CD14-positive monocyte (primary cell): ENCODE results near the gene PPP2R1B. TPM values are rescaled to one million over a fixed set of nuclear protein-coding genes. Genes with fewer than 3 reads are reported as not detected.

Experiments used
- DNase-seq, 3 donors: peaks; one replicate each; pipeline ENCODE4 v3.0.0-alpha.2; 2011 to 2022
- H2AFZ ChIP-seq: 2 replicates; pipeline ENCODE4 v1.6.0; 2012; ENCODE audit warnings: mild to moderate bottlenecking, low read depth, low read length, inconsistent platforms; ENCODE audit not compliant: insufficient read depth, poor library complexity, severe bottlenecking
- H3K27ac ChIP-seq, 2 donors: 1 replicate in 1 of 2; 2 replicates in 1 of 2; pipeline ENCODE4 v1.5.1; 2012 to 2013; ENCODE audit warnings: low read length in 2 of 2, control low read depth in 1 of 2, inconsistent platforms in 1 of 2, low read depth in 1 of 2, mild to moderate bottlenecking in 1 of 2
- H3K27me3 ChIP-seq, 2 donors: one replicate each; pipeline versions ENCODE4 v1.6.0 to v1.6.1; 2011 to 2013; ENCODE audit warnings: low read length in 2 of 2; ENCODE audit not compliant: control insufficient read depth in 2 of 2, insufficient read depth in 2 of 2
- H3K36me3 ChIP-seq, 2 donors: replicated peaks in 1 of 2; 1 replicate in 1 of 2; 2 replicates in 1 of 2; pipeline versions ENCODE4 v1.5.1 to v1.6.1; 2012 to 2013; ENCODE audit warnings: low read length in 2 of 2, control low read depth in 1 of 2, inconsistent platforms in 1 of 2, mild to moderate bottlenecking in 1 of 2; ENCODE audit not compliant: insufficient read depth in 2 of 2, control insufficient read depth in 1 of 2
- H3K4me1 ChIP-seq, 2 donors: 1 replicate in 1 of 2; 2 replicates in 1 of 2; pipeline versions ENCODE4 v1.5.1 to v1.6.1; 2012 to 2013; ENCODE audit warnings: low read length in 2 of 2, control low read depth in 1 of 2, inconsistent platforms in 1 of 2, mild to moderate bottlenecking in 1 of 2, moderate library complexity in 1 of 2; ENCODE audit not compliant: insufficient read depth in 2 of 2, control insufficient read depth in 1 of 2
- H3K4me2 ChIP-seq: replicated peaks from 2 replicates; pipeline ENCODE3; 2012; ENCODE audit warnings: low read length, moderate library complexity, mild to moderate bottlenecking; ENCODE audit not compliant: poor library complexity, severe bottlenecking; ENCODE audit errors: extremely low read depth
- H3K4me3 ChIP-seq, 3 experiments: fragments of 200-600 bp in 1 of 3; sonication (generic) in 1 of 3; replicated peaks in 1 of 3; 1 replicate in 2 of 3; 2 replicates in 1 of 3; pipeline ENCODE4 v1.5.1; 2011 to 2013; ENCODE audit warnings: low read length in 3 of 3, mild to moderate bottlenecking in 3 of 3, control low read depth in 2 of 3, low read depth in 2 of 3, inconsistent platforms in 1 of 3, moderate library complexity in 1 of 3
- H3K79me2 ChIP-seq: 2 replicates; pipeline ENCODE4 v1.6.0; 2012; ENCODE audit warnings: mild to moderate bottlenecking, control low read depth, inconsistent platforms, low read length, moderate library complexity; ENCODE audit not compliant: insufficient read depth
- H3K9ac ChIP-seq: 2 replicates; pipeline ENCODE4 v1.6.0; 2017; ENCODE audit warnings: low read length, mild to moderate bottlenecking; ENCODE audit not compliant: insufficient read depth, poor library complexity, severe bottlenecking
- H3K9me3 ChIP-seq, 2 donors: replicated peaks in 1 of 2; 1 replicate in 1 of 2; 2 replicates in 1 of 2; pipeline versions ENCODE4 v1.5.1 to v1.6.1; 2012 to 2013; ENCODE audit warnings: low read length in 2 of 2, control low read depth in 1 of 2; ENCODE audit not compliant: control insufficient read depth in 1 of 2, insufficient read depth in 1 of 2
- H4K20me1 ChIP-seq: 2 replicates; pipeline ENCODE4 v1.6.0; 2012; ENCODE audit warnings: mild to moderate bottlenecking, low read length, control low read depth, moderate library complexity; ENCODE audit not compliant: insufficient read depth
- H3K27ac Mint-ChIP-seq, 7 donors: one replicate each; pipeline ENCODE4 v1.8.0; 2020; ENCODE audit warnings: mild to moderate bottlenecking in 7 of 7, mixed read lengths in 7 of 7, moderate library complexity in 6 of 7, inconsistent platforms in 2 of 7
- H3K27me3 Mint-ChIP-seq, 3 donors: one replicate each; pipeline ENCODE4 v1.8.0; 2021 to 2022; ENCODE audit warnings: low read depth in 3 of 3, mild to moderate bottlenecking in 3 of 3, mixed read lengths in 3 of 3, moderate library complexity in 3 of 3, inconsistent platforms in 1 of 3
- H3K36me3 Mint-ChIP-seq, 2 donors: one replicate each; pipeline ENCODE4 v1.8.0; 2020; ENCODE audit warnings: mixed read lengths in 2 of 2, inconsistent platforms in 1 of 2, mild to moderate bottlenecking in 1 of 2
- H3K4me1 Mint-ChIP-seq: one replicate; pipeline ENCODE4 v1.8.0; 2020; ENCODE audit warnings: mild to moderate bottlenecking, mixed read lengths
- H3K4me3 Mint-ChIP-seq, 2 donors: one replicate each; pipeline ENCODE4 v1.8.0; 2020; ENCODE audit warnings: mild to moderate bottlenecking in 2 of 2, mixed read lengths in 2 of 2, moderate library complexity in 1 of 2
- H3K9me3 Mint-ChIP-seq, 7 donors: one replicate each; pipeline ENCODE4 v1.8.0; 2020 to 2022; ENCODE audit warnings: mixed read lengths in 7 of 7, mild to moderate bottlenecking in 6 of 7, moderate library complexity in 6 of 7, inconsistent platforms in 2 of 7
- CTCF ChIP-seq: fragments of 200-600 bp; IDR thresholded peaks from one replicate; pipeline ENCODE4 v1.8.0; 2022; ENCODE audit warnings: antibody characterized with exemption, mild to moderate bottlenecking
- WGBS: methylation state at CpG from one replicate; pipeline ENCODE4 v1.1.5; 2013; ENCODE audit warnings: missing lambda C conversion rate; ENCODE audit not compliant: insufficient coverage; 5-methylcytosine and 5-hydroxymethylcytosine counted together
- intact Hi-C, 2 donors: fragments of 100-400 bp; cut with micrococcal nuclease; formaldehyde crosslinking; loops; one replicate each; pipeline versions ENCODE4 v1.15.0 to v1.15.1; 2023
- polyA plus RNA-seq, 3 donors: library from polyadenylated mRNA; depleted of rRNA in 1 of 3; unstranded in 2 of 3; stranded (reverse) in 1 of 3; fragments of 300-500 nt in 2 of 3; fragments of >200 nt in 1 of 3; fragmentation: Illumina TruSeq in 2 of 3; gene quantifications; 1 replicate in 2 of 3; 2 replicates in 1 of 3; pipeline ENCODE4 v1.2.3, GENCODE V29; 2012 to 2021

Gene PPP2R1B
- polyA plus RNA-seq, 3 donors = 5.4 to 16.9 (median 11.2) TPM

- Histone ChIP-seq H3K4me1 (no peaks in the 10 kb centered on the region), H4K20me1 (no peaks in the 10 kb centered on the region), H3K27me3 (no peaks in the 10 kb centered on the region), H3K9ac (no peak overlapping the region), H3K9me3 (no peaks in the 10 kb centered on the region), H3K4me3 (no peak overlapping the region), H2AFZ (no peak overlapping the region), H3K27ac (no peak overlapping the region), H3K79me2 (no peaks in the 10 kb centered on the region), H3K36me3 (peaks cover 6 to 58% of the 10 kb centered on the region in 2 donors), H3K4me2 (no peak overlapping the region)
- no peak for DNase-seq
- WGBS = 100% methylated on average over 1 of the region's 1 CpG
- H3K27me3 Mint-ChIP-seq = peaks cover 0 to 3% (median 0%) of the 10 kb centered on the region in 3 donors
- H3K4me3 Mint-ChIP-seq = no peak overlapping the region
- peaks cover 17 to 26% of the 10 kb centered on the region in 2 donors for H3K36me3 Mint-ChIP-seq
- intact Hi-C loops = no loop called here
- no peaks in the 10 kb centered on the region for H3K9me3 Mint-ChIP-seq
- H3K27ac Mint-ChIP-seq = no peak overlapping the region
- no peak for TF ChIP-seq CTCF
- peaks cover 4% of the 10 kb centered on the region for H3K4me1 Mint-ChIP-seq
Observed at GRCh38 chr11:111696556-111696955, 69.6 kb downstream of the PPP2R1B start.

- no peak overlapping the region for H3K9ac ChIP-seq
- peaks cover 4% of the 10 kb centered on the region for H3K4me1 Mint-ChIP-seq
- peaks cover 13 to 54% of the 10 kb centered on the region in 2 donors for H3K36me3 ChIP-seq
- H3K27ac Mint-ChIP-seq = peak overlapping the region in 2 of 7 donors; percentile 5 to 68
- no peaks in the 10 kb centered on the region for H3K27me3 ChIP-seq
- no peak for TF ChIP-seq CTCF
- intact Hi-C loops = no loop called here
- no peaks in the 10 kb centered on the region for H3K9me3 Mint-ChIP-seq
- DNase-seq = no peak
- no peak overlapping the region for H2AFZ ChIP-seq
- H3K27ac ChIP-seq = no peak overlapping the region
- no CpG with 5 or more reads among the region's 4 CpGs for WGBS
- peaks cover 28% of the 10 kb centered on the region in 2 donors for H3K36me3 Mint-ChIP-seq
- H3K79me2 ChIP-seq = no peaks in the 10 kb centered on the region
- no peaks in the 10 kb centered on the region for H3K4me1 ChIP-seq
- H4K20me1 ChIP-seq = no peaks in the 10 kb centered on the region
- H3K4me2 ChIP-seq = no peak overlapping the region
- no peak overlapping the region for H3K4me3 Mint-ChIP-seq
- H3K27me3 Mint-ChIP-seq = peaks cover 0 to 3% (median 0%) of the 10 kb centered on the region in 3 donors
- H3K9me3 ChIP-seq = no peaks in the 10 kb centered on the region
- no peak overlapping the region for H3K4me3 ChIP-seq
Observed at GRCh38 chr11:111694851-111695250, 71.3 kb downstream of the PPP2R1B start.
